Measurements from ENCODE around the gene TMEM115.

Gene TMEM115

GRCh38 chr3:50334339-50335075, 24.8 kb downstream of the TMEM115 start:
- TF ChIP-seq, protein P1, sequence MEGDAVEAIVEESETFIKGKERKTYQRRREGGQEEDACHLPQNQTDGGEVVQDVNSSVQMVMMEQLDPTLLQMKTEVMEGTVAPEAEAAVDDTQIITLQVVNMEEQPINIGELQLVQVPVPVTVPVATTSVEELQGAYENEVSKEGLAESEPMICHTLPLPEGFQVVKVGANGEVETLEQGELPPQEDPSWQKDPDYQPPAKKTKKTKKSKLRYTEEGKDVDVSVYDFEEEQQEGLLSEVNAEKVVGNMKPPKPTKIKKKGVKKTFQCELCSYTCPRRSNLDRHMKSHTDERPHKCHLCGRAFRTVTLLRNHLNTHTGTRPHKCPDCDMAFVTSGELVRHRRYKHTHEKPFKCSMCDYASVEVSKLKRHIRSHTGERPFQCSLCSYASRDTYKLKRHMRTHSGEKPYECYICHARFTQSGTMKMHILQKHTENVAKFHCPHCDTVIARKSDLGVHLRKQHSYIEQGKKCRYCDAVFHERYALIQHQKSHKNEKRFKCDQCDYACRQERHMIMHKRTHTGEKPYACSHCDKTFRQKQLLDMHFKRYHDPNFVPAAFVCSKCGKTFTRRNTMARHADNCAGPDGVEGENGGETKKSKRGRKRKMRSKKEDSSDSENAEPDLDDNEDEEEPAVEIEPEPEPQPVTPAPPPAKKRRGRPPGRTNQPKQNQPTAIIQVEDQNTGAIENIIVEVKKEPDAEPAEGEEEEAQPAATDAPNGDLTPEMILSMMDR (IDR thresholded peaks at IDR 0.05; ENCODE audit: borderline replicate concordance, control extremely low read depth, extremely low read depth, insufficient read depth, missing control alignments): no peak
- in situ Hi-C loops (cut with MboI; ENCODE audit: low sequenced_read_pairs, unreplicated experiment): no loop called here
- no peak for DNase-seq (ENCODE audit: low spot score)

- DNase-seq (ENCODE audit: low spot score): no peak
- TF ChIP-seq, protein P1 (IDR thresholded peaks at IDR 0.05; ENCODE audit: borderline replicate concordance, control extremely low read depth, extremely low read depth, insufficient read depth, missing control alignments): no peak
- in situ Hi-C loops (cut with MboI; ENCODE audit: low sequenced_read_pairs, unreplicated experiment): no loop called here
Observed at GRCh38 chr3:50333744-50334328, 25.5 kb downstream of the TMEM115 start.

- TF ChIP-seq, protein P1 (IDR thresholded peaks at IDR 0.05; ENCODE audit: borderline replicate concordance, control extremely low read depth, extremely low read depth, insufficient read depth, missing control alignments): no peak
- no peak for DNase-seq (ENCODE audit: low spot score)
- in situ Hi-C loops (cut with MboI; ENCODE audit: low sequenced_read_pairs, unreplicated experiment): no loop called here
Observed at GRCh38 chr3:50331364-50331907, 27.9 kb downstream of the TMEM115 start.

DNA sequence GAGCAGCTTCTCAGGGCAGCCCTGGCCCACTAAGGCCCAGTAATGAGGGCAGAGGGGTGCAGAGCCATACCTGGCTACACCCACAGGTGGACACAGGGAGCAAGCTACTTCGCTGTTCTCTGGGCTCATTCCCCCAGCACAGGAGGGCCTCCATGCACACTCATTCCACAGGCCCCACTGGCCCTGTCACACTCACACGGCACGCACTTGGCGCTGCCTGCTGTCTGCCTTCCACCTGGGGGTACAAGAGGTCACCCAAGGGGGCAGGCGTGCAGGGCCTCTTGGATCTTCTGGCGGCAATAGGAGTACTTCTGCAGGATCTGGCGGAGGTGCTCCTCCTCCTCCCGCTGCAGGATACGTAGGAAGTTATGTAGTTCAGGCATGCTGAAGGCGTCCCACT, 29.0 kb downstream of the TMEM115 start:
- no peak for DNase-seq (ENCODE audit: low spot score)
- TF ChIP-seq, protein P1 (IDR thresholded peaks at IDR 0.05; ENCODE audit: borderline replicate concordance, control extremely low read depth, extremely low read depth, insufficient read depth, missing control alignments): no peak
- in situ Hi-C loops (cut with MboI; ENCODE audit: low sequenced_read_pairs, unreplicated experiment): no loop called here

DNA sequence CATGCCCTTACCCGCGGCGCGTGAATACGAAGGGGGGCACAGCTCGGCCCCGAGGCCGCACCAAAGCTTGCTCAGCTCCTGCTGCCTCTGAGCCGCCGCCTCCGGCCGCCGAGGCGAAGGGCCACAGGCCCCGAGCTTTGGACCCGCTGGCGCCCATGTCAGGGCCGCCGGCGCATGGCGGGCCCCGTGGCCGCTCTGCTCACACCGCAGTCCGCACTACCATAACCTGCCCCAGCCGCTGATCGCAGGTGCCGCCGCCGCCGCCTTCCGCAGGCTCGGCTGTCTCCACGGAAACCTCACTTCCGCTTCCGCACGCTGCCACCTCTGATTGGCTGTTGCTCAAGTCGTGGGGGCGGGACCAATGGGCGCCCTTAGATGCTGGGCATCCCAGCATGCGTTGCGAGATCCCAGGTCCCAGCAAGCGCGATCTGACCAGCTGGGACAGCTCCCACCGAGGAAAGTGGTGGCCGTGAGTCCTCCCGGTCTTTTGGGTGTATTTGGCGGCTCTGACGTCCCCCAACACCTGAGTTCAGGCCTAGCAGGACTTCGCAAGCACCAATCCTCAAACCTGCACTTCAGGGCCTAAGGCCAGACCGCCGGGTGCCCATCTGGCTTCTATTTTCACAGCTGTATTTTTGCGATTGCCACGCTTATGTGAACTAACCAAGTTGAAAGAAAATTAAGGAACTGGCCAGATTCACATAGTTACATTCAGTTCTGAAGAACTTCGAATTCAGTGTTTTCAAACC, 31.2 kb downstream of the TMEM115 start, which contains the start of gene TUSC2:
Gene TUSC2 (minus strand): TSS at position 281 of the 749 bp plus-strand sequence. CDS start 124 bp downstream, at position 157.
- DNase-seq (ENCODE audit: low spot score): peak; percentile 98
- in situ Hi-C loops (cut with MboI; ENCODE audit: low sequenced_read_pairs, unreplicated experiment): no loop called here
- TF ChIP-seq, protein P1 (IDR thresholded peaks at IDR 0.05; ENCODE audit: borderline replicate concordance, control extremely low read depth, extremely low read depth, insufficient read depth, missing control alignments): no peak

DNA sequence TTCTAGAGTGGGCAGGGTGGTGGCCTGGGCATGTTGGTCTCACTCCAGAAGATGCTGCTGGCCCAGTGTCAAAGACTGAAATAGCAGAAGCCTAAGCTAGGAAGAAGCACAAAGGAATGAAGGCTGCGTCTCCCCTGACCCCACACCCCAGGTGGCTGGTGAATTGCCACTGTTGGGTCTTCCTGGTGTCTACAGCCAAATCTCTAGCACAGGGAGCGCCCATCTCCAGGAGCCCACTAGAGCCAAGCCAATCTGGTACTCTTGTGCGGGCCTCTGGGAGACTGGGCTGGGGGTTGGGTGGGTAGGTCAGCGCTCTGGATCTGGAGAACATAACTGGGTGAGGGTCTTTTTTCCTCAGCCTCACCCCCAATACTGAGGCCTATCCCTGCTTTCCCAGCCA, 32.2 kb downstream of the TMEM115 start:
- in situ Hi-C loops (cut with MboI; ENCODE audit: low sequenced_read_pairs, unreplicated experiment): no loop called here
- DNase-seq (ENCODE audit: low spot score): no peak
- TF ChIP-seq, protein P1 (IDR thresholded peaks at IDR 0.05; ENCODE audit: borderline replicate concordance, control extremely low read depth, extremely low read depth, insufficient read depth, missing control alignments): no peak

All from GM13976 (cell line).